Upper lobe of right lung (tissue), 1 donor: ENCODE results near the gene ABR. TPM values are rescaled to one million over a fixed set of nuclear protein-coding genes. Genes with fewer than 3 reads are reported as not detected.
A peak's percentile ranks its signal among the peaks of the same experiment; 100 is the strongest.
"Not testable (repeated sequence)": the region's sequence is repeated elsewhere in the genome, so short reads cannot be mapped to it uniquely, and the experiment has no call there.

Experiments used
- ATAC-seq: fragments of 200-7000 bp; cut with Tn5 transposase; one replicate; pipeline ENCODE4 v1.9.1; 2020; ENCODE audit warnings: mild to moderate bottlenecking, moderate library complexity
- DNase-seq: peaks from one replicate; pipeline ENCODE4 v3.0.0-alpha.2; 2020
- H3K27ac ChIP-seq: fragments of 200-600 bp; one replicate; pipeline ENCODE4 v1.8.0; 2022
- H3K27me3 ChIP-seq: fragments of 200-600 bp; one replicate; pipeline ENCODE4 v1.8.0; 2022; ENCODE audit warnings: mild to moderate bottlenecking
- H3K36me3 ChIP-seq: fragments of 200-600 bp; one replicate; pipeline ENCODE4 v1.8.0; 2022
- H3K4me1 ChIP-seq: fragments of 200-600 bp; one replicate; pipeline ENCODE4 v1.8.0; 2022
- H3K4me3 ChIP-seq: fragments of 200-600 bp; one replicate; pipeline ENCODE4 v1.8.0; 2022; ENCODE audit warnings: mild to moderate bottlenecking
- H3K9me3 ChIP-seq: fragments of 200-600 bp; one replicate; pipeline ENCODE4 v1.8.0; 2022
- intact Hi-C: fragments of 100-400 bp; cut with DNase I; formaldehyde crosslinking; loops from one replicate; pipeline ENCODE4 v1.11.0; 2022
- total RNA-seq: library from RNA; stranded (reverse); fragmentation: NEBNext Ultra II Directional; extraction: Animal tissue kit (Norgen Biotek cat#: 25700); gene quantifications from one replicate; pipeline ENCODE4 v1.2.1, GENCODE V29; 2021
- TF ChIP-seq, protein P1 (sequence below): fragments of 200-600 bp; IDR thresholded peaks from one replicate; pipeline ENCODE4 v1.8.0; 2022; ENCODE audit warnings: antibody characterized with exemption
- donor health status: DM: no; HTN: yes; CAD: no; lungs with severe emphysema.

Gene ABR
- total RNA-seq, 1 donor from 2014 or later = 185 TPM

DNA sequence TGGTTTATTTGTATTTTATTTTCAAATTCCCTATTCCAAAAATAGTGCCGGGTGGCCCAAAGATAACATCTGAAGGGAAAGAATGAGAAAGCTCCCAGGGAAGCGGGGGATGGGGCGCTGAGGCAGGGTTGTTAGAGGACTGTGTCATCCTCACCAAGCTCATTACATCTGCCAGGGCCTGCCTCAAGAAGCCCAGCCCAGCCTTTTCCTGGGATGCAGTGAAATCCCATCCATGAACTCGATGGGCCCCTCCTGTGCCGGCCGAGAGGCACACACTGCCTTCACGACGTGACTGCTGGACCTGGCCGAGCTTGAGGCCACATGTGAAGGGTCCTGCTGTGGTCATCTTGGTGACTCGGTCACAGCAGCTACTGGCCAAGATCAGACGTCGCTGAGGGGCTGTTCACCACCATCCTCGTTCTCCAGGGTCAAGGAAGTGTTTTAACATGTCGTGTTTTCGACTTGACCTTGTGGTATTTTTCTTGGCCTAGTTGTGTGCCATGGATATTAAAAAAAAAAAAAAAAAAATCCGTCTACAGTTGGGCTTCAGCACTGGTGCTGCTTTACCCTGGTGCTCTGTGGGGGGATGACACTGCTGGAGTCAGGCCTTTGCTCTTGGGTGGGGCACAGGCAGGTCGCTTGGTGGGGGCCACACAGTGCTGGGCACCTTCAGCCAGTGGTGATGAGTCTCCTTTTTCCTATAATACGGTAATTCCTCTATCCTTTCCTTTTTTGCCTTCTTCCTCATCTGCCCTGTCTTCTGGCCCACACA lies 178.0 kb downstream of the ABR start:
- DNase-seq (no peak), ATAC-seq (no peak)
- Histone ChIP-seq H3K9me3 (no peaks in the 10 kb centered on the region), H3K4me3 (no peak overlapping the region), H3K4me1 (peaks cover 71% of the 10 kb centered on the region), H3K27ac (peak overlapping the region; percentile 71), H3K27me3 (no peaks in the 10 kb centered on the region), H3K36me3 (peaks cover 69% of the 10 kb centered on the region)
- TF ChIP-seq, protein P1, sequence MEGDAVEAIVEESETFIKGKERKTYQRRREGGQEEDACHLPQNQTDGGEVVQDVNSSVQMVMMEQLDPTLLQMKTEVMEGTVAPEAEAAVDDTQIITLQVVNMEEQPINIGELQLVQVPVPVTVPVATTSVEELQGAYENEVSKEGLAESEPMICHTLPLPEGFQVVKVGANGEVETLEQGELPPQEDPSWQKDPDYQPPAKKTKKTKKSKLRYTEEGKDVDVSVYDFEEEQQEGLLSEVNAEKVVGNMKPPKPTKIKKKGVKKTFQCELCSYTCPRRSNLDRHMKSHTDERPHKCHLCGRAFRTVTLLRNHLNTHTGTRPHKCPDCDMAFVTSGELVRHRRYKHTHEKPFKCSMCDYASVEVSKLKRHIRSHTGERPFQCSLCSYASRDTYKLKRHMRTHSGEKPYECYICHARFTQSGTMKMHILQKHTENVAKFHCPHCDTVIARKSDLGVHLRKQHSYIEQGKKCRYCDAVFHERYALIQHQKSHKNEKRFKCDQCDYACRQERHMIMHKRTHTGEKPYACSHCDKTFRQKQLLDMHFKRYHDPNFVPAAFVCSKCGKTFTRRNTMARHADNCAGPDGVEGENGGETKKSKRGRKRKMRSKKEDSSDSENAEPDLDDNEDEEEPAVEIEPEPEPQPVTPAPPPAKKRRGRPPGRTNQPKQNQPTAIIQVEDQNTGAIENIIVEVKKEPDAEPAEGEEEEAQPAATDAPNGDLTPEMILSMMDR = no peak
- intact Hi-C loops = no loop called here

DNA sequence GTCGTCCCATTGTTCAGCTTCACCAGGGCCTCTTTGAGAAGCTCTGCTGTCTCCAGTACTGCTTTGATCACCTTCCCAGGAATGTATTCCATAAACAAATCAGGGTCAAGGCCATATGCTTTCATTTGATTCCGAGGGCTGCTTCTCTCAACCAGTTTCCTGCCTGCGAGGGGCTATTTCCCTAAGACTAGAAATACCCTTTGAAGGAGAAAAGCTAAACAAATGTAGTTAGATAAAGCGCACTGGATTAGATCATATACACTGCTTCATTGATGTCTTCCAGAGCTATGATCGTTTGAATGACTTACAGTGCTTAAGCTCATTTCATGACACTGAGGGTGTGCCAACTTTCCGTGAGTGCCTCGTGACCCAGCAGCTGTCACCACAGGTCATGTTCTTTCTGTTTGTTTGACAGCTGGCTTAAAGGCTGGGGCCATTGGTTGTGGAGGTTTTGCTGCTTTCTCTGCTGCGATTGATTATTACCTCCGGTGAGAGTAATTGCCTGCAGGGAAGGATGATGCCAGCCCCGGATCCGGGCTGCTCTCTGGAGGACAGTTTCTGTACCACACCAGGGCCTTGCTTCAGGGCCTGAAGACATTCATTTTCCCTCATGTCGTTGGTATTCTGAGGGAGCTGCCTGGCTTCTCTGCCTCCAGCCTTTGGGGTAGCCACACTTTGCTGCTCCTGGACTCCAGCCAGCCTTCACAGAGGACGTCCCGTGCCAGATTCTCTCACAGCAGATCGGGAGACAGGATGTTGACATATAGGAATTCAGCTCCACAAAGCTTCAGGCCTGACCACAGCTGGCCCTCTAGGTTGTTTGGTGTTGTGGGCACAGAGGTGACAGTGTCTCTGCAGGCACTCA lies 179.0 kb downstream of the ABR start:
- intact Hi-C loops = no loop called here
- no peak for ATAC-seq
- DNase-seq = no peak
- H3K4me3 ChIP-seq = no peak overlapping the region
- H3K9me3 ChIP-seq = no peaks in the 10 kb centered on the region
- H3K36me3 ChIP-seq = peaks cover 61% of the 10 kb centered on the region
- H3K4me1 ChIP-seq = peaks cover 65% of the 10 kb centered on the region
- peak overlapping the region; percentile 71 for H3K27ac ChIP-seq
- TF ChIP-seq, protein P1 = no peak
- no peaks in the 10 kb centered on the region for H3K27me3 ChIP-seq

DNA sequence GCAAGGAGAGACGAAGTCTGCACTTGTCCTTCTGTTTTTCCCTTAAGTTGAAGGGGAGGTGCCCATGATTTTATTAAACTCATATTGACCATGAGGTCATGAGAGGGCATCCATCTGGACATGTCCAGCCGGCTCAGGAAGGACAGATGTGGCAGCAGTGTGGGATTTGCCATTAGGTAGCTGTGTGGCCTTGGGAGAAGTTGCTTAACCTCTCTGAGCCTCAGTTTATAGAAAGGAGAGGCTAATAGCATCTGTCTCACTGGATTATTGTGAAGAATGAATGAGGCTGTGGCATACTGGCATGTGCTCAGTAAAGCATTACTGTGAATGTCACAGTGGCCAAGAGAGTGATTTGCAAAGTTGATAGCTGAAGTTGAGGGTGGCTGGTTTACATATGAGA lies 181.7 kb downstream of the ABR start:
- H3K27ac ChIP-seq = no peak overlapping the region

DNA sequence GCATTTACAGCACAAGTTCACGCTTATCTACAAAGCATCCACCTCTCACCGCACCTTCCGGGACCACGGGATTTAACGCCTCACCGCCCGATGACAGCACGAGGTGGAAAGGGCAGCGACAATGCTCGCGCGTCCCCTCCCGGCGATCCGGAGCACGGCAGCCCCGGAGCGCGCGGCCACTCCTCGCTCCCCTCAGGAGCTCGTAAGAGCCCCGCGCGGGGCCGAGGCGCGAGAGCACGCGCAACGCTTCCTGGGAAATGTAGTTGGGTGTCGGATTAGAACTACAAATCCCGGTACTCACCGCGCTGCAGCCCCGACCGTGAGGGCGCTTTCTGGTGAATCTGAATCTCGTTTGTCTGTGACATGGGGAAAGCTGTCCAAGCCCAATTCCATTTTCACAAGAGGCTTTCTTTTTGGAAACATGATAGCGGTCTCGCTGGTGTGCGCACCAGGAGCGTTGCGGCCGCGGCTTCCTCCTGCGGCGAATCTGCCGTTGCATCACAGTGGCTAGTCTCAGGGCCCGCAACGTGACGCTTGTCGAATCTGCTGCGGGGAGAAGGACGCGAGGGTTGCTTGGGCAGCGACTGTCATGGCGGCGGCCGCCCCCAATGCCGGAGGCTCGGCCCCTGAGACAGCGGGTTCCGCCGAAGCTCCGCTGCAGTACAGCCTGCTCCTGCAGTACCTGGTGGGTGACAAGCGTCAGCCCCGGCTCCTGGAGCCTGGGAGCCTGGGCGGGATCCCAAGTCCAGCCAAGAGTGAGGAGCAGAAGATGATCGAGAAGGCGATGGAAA lies 183.0 kb downstream of the ABR start, which contains the start of gene TIMM22:
Gene TIMM22 (plus strand): TSS at position 576 of the 791 bp plus-strand sequence. CDS start 14 bp downstream, at position 590.
- intact Hi-C loops = no loop called here
- peak; percentile 97 for ATAC-seq
- TF ChIP-seq, protein P1 = peak; percentile 97

More for the DNA sequence above, 181.7 kb downstream of the ABR start:
- TF ChIP-seq, protein P1 = no peak
- Histone ChIP-seq H3K4me1 (peaks cover 42% of the 10 kb centered on the region), H3K27me3 (no peaks in the 10 kb centered on the region), H3K4me3 (peak overlapping the region; percentile 99), H3K9me3 (no peaks in the 10 kb centered on the region), H3K36me3 (peaks cover 35% of the 10 kb centered on the region)
- intact Hi-C loops = no loop called here
- ATAC-seq (no peak), DNase-seq (no peak)

DNA sequence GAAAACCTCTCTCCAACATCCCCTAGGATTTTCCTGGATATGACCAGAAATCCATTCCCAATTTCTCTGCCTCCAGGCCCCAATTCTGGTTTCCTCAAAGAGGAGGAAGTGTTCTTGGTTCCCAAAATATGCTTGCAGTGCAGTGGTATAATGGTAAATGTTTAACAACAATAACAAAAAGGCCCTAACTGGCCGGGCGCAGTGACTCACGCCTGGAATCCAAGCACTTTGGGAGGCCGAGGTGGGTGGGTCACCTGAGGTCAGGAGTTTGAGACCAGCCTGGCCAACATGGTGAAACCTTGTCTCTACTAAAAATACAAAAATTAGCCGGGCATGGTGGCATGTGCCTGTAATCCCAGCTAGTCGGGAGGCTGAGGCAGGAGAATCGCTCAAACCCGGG lies 184.5 kb downstream of the ABR start:
- intact Hi-C loops, H3K27me3 ChIP-seq, H3K4me3 ChIP-seq, DNase-seq, H3K9me3 ChIP-seq, H3K27ac ChIP-seq, ATAC-seq: not testable (repeated sequence)
- Histone ChIP-seq H3K4me1 (peaks cover 16% of the 10 kb centered on the region), H3K36me3 (peaks cover 11% of the 10 kb centered on the region)

More for the DNA sequence above, 183.0 kb downstream of the ABR start, which contains the start of gene TIMM22:
- no peaks in the 10 kb centered on the region for H3K27me3 ChIP-seq
- H3K4me1 ChIP-seq = peaks cover 31% of the 10 kb centered on the region
- H3K27ac ChIP-seq = peak within 1 kb of the TSS; percentile 92
- DNase-seq = peak; percentile 96
- no peaks in the 10 kb centered on the region for H3K9me3 ChIP-seq
- H3K36me3 ChIP-seq = peaks cover 25% of the 10 kb centered on the region
- peak within 1 kb of the TSS; percentile 99 for H3K4me3 ChIP-seq
